ENCODE results near the gene FXR2.
A peak's percentile ranks its signal among the peaks of the same experiment; 100 is the strongest.

The FXR2 gene

GRCh38 chr17:7573324-7574080, 41.2 kb downstream of the FXR2 start:
- TF ChIP-seq POLR2AphosphoS5 (IDR thresholded peaks at IDR 0.05; ENCODE audit: low read depth, low read length), result peak; percentile 73
- peak; percentile 96; the same call in 1 of the 2 replicates for TF ChIP-seq SIN3A (IDR thresholded peaks at IDR 0.05; ENCODE audit: borderline replicate concordance, insufficient read depth, low read length)
- TF ChIP-seq TAF1 (IDR thresholded peaks at IDR 0.05; ENCODE audit: borderline replicate concordance, insufficient read depth, low read length), result peak; percentile 85
- TF ChIP-seq REST (IDR thresholded peaks at IDR 0.05; ENCODE audit: insufficient read depth in 1 of 2, low read depth in 2 of 2, low read length in 2 of 2), result peak in 1 of 2 experiments; percentile 76; a peak in 2 of 4 replicates
- TF ChIP-seq FOXP2 (optimal IDR thresholded peaks at IDR 0.05; ENCODE audit: borderline replicate concordance, extremely low read depth, extremely low read length, insufficient read depth), result peak; percentile 91

- TF ChIP-seq FOXP2 (optimal IDR thresholded peaks at IDR 0.05; ENCODE audit: borderline replicate concordance, extremely low read depth, extremely low read length, insufficient read depth) (no peak), REST (IDR thresholded peaks at IDR 0.05; ENCODE audit: insufficient read depth in 1 of 2, low read depth in 2 of 2, low read length in 2 of 2) (peak in 1 of 2 experiments; percentile 58; a peak in 2 of 4 replicates), SIN3A (IDR thresholded peaks at IDR 0.05; ENCODE audit: borderline replicate concordance, insufficient read depth, low read length) (peak; percentile 91), TAF1 (IDR thresholded peaks at IDR 0.05; ENCODE audit: borderline replicate concordance, insufficient read depth, low read length) (peak; percentile 93), POLR2AphosphoS5 (IDR thresholded peaks at IDR 0.05; ENCODE audit: low read depth, low read length) (peak; percentile 99)
These were observed 41.9 kb downstream of the FXR2 start for GRCh38 chr17:7572588-7573323.

GRCh38 chr17:7572338-7572587, 42.4 kb downstream of the FXR2 start:
- TF ChIP-seq SIN3A (IDR thresholded peaks at IDR 0.05; ENCODE audit: borderline replicate concordance, insufficient read depth, low read length) (no peak), FOXP2 (optimal IDR thresholded peaks at IDR 0.05; ENCODE audit: borderline replicate concordance, extremely low read depth, extremely low read length, insufficient read depth) (peak; percentile 69), TAF1 (IDR thresholded peaks at IDR 0.05; ENCODE audit: borderline replicate concordance, insufficient read depth, low read length) (no peak; the same call in 1 of the 2 replicates), POLR2AphosphoS5 (IDR thresholded peaks at IDR 0.05; ENCODE audit: low read depth, low read length) (no peak)

GRCh38 chr17:7570351-7570750, 44.3 kb downstream of the FXR2 start:
- TF ChIP-seq SIN3A (IDR thresholded peaks at IDR 0.05; ENCODE audit: borderline replicate concordance, insufficient read depth, low read length) (no peak), REST (IDR thresholded peaks at IDR 0.05; ENCODE audit: insufficient read depth in 1 of 2, low read depth in 2 of 2, low read length in 2 of 2) (no peak), FOXP2 (optimal IDR thresholded peaks at IDR 0.05; ENCODE audit: borderline replicate concordance, extremely low read depth, extremely low read length, insufficient read depth) (no peak), TAF1 (IDR thresholded peaks at IDR 0.05; ENCODE audit: borderline replicate concordance, insufficient read depth, low read length) (no peak), POLR2AphosphoS5 (IDR thresholded peaks at IDR 0.05; ENCODE audit: low read depth, low read length) (no peak)

GRCh38 chr17:7569571-7569970, 45.1 kb downstream of the FXR2 start:
- TF ChIP-seq TAF1 (IDR thresholded peaks at IDR 0.05; ENCODE audit: borderline replicate concordance, insufficient read depth, low read length), result no peak
- TF ChIP-seq REST (IDR thresholded peaks at IDR 0.05; ENCODE audit: insufficient read depth in 1 of 2, low read depth in 2 of 2, low read length in 2 of 2), result no peak
- TF ChIP-seq POLR2AphosphoS5 (IDR thresholded peaks at IDR 0.05; ENCODE audit: low read depth, low read length), result no peak
